Measurements from ENCODE around the gene RAG1. TPM values are rescaled to one million over a fixed set of nuclear protein-coding genes. Genes with fewer than 3 reads are reported as not detected.

RAG1 gene
- total RNA-seq, 1 experiment from 2014 or later, result 0.90 TPM

GRCh38 chr11:36628765-36629244, 61.0 kb downstream of the RAG1 start:
- Mint-ChIP-seq H3K27me3 (ENCODE audit: low read depth) (peaks cover 17% of the 10 kb centered on the region), H3K9me3 (peaks cover 90% of the 10 kb centered on the region), H3K4me1 (no peaks in the 10 kb centered on the region), H3K27ac (no peak overlapping the region), H3K36me3 (peaks cover 67% of the 10 kb centered on the region), H3K4me3 (no peak overlapping the region)
- TF ChIP-seq STAT6 (CRISPR knock-in tag; conservative IDR thresholded peaks at IDR 0.05; ENCODE audit: low read depth) (no peak), USF1 (CRISPR knock-in tag; IDR thresholded peaks at IDR 0.05) (no peak), NFATC4 (CRISPR knock-in tag; IDR thresholded peaks at IDR 0.05) (no peak), EMX1 (CRISPR knock-in tag; IDR thresholded peaks at IDR 0.05) (no peak), ZBTB21 (CRISPR knock-in tag; IDR thresholded peaks at IDR 0.05; ENCODE audit: borderline replicate concordance) (no peak), NR3C1 (CRISPR knock-in tag; conservative IDR thresholded peaks at IDR 0.05; ENCODE audit: low read depth) (no peak), ZNF396 (CRISPR knock-in tag; IDR thresholded peaks at IDR 0.05; ENCODE audit: borderline replicate concordance) (no peak), MXD4 (CRISPR knock-in tag; IDR thresholded peaks at IDR 0.05; ENCODE audit: borderline replicate concordance) (no peak), ZNF317 (CRISPR knock-in tag; IDR thresholded peaks at IDR 0.05; ENCODE audit: borderline replicate concordance, low read depth) (no peak), CBFB (CRISPR knock-in tag; IDR thresholded peaks at IDR 0.05; ENCODE audit: low read depth) (no peak), NFYB (CRISPR knock-in tag; conservative IDR thresholded peaks at IDR 0.05; ENCODE audit: low read depth) (no peak), ESRRA (CRISPR knock-in tag; IDR thresholded peaks at IDR 0.05; ENCODE audit: borderline replicate concordance) (no peak), ZNF232 (CRISPR knock-in tag; IDR thresholded peaks at IDR 0.05) (no peak), TEAD1 (CRISPR knock-in tag; IDR thresholded peaks at IDR 0.05) (no peak), ELF4 (CRISPR knock-in tag; IDR thresholded peaks at IDR 0.05; ENCODE audit: low read depth) (no peak), PRDM15 (CRISPR knock-in tag; IDR thresholded peaks at IDR 0.05) (no peak), FOXJ3 (CRISPR knock-in tag; IDR thresholded peaks at IDR 0.05; ENCODE audit: borderline replicate concordance) (no peak), ZNF263 (CRISPR knock-in tag; IDR thresholded peaks at IDR 0.05; ENCODE audit: low read depth) (no peak)
- ChIA-PET CTCF (no interaction called here), POLR2A (no interaction called here)
- ATAC-seq (no peak), DNase-seq (ENCODE audit: low spot score) (no peak)

Other genes starting within 250 kb of the RAG1 start
- 5.2 to 6.6 TPM (median 5.9 TPM) in 3 replicates for gene TRAF6, start 57.7 kb upstream of the RAG1 start, total RNA-seq (2021)
- 3.8 to 4.2 TPM (median 4.1 TPM) in 3 replicates for gene IFTAP, start 26.5 kb downstream of the RAG1 start, total RNA-seq (2021)
- gene RAG2, start 30.2 kb downstream of the RAG1 start, total RNA-seq (2021), result not detected in 3 replicates